ENCODE data around the gene C1orf105.

DNA sequence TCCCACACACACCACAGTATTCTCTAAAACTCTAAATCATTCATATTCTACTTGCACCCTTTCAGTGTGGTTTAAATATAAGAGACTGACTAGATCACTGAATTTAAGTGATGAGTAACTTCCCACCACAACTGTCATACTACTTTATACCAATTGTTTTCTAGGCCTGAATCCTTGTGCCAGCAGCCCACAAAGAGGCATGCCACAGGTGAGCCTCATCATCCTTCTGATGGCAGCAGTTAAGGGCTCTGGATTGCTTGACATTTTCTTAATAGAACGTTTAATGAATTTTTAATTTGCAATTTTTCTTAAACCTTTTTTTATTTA lies 9.6 kb downstream of the C1orf105 start:
- no peak for TF ChIP-seq SUZ12 (IDR thresholded peaks at IDR 0.05; ENCODE audit: extremely low read depth, insufficient read depth, insufficient read length)
- no peak for TF ChIP-seq YY1 (IDR thresholded peaks at IDR 0.05; ENCODE audit: insufficient read depth, insufficient read length)
- no peak for TF ChIP-seq ZNF274 (IDR thresholded peaks at IDR 0.05; ENCODE audit: low read depth, low read length)
